HUDEP-2 (cell line): Measurements from ENCODE around the gene LHX2.
A peak's percentile ranks its signal among the peaks of the same experiment; 100 is the strongest.

Experiments
- DNase-seq, 76 experiments: peaks; one replicate each; lab custom pipeline; 2025; ENCODE audit not compliant: unreplicated experiment in 76 of 76; lab: John Stamatoyannopoulos, UW

The LHX2 gene

DNA sequence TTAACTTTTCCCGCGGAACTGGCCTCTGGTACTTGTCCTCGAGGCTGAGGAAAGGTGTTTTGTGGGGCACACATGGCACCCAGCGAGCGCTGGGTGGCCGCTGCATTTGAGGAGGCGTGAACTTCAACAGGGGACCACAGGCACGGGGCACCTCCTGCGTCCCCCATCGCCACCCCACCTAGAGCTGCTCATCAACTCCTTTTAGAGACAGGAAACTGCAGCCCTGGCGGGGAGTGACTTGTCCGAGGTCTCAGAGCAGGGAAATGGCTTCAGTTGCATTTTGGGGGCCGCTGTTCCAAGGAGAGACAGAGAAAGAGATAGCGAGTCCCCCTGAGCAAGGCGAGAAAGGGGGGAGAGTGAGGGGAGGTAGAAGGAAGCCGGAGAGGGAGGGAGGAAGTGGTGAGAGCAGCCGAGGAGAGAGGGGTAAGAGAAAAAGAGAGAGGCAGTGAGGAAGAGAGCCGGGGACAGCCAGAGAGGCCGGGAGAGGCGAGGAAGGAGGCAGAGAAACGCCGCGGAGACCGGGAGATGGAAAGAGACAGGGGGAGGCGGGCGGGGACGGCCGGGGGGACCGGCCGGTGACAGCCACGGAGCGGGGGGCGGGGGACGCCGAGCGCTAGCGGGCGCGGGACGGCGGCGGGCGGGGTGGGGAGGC is 12.5 kb upstream of the LHX2 start:
- no peak for DNase-seq

DNA sequence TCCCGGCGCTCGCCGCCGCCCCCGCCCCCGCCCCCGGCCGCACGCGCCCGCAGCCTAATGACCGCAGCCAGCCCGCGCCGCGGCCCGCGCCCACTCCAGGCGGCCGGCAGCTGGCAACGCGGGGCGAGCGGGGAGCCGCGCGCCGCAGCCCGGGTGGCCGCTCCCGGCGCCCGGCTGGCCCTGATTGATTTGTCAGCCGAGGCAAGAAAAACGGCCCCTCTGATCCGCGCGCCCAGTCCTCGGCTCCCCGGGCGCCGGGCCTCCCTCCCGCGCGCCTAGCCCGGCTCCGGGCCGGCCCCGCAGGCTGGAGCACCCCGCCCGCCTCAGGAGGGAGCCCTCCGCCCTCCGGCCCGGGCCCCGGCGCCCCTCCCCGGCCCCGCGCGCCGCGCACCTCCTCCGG is 11.9 kb upstream of the LHX2 start:
- no peak for DNase-seq

DNA sequence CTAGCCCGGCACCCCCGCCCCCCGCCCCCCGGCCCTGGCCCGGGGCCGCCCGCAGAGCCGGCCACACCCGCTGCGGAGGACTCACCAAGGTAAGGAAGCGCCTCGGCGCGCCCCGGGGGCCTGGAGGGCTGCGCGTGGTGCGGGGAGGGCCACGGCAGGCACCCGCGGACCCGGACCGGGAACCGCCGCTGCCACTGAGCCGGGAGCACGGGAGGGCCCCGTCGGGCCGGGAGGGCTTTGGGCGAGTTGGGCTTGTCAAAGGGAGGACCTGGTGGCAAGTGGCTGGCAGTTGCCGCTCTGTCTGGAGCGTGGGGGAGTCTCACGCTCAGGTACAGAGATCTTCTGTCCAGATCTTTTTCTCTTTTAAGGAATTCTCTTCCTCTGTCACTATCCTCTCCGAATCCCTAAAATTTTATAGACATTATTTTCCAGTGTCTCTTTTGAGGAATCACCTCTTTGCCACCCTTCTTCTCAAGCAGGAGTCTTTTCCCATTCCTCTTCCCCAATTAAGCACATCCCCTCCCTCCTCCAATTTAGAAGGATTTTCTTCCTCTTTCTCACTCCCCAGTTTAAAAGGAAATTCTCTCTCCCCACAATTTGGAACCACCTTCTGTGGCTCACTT is 11.3 kb upstream of the LHX2 start:
- DNase-seq, result no peak

DNA sequence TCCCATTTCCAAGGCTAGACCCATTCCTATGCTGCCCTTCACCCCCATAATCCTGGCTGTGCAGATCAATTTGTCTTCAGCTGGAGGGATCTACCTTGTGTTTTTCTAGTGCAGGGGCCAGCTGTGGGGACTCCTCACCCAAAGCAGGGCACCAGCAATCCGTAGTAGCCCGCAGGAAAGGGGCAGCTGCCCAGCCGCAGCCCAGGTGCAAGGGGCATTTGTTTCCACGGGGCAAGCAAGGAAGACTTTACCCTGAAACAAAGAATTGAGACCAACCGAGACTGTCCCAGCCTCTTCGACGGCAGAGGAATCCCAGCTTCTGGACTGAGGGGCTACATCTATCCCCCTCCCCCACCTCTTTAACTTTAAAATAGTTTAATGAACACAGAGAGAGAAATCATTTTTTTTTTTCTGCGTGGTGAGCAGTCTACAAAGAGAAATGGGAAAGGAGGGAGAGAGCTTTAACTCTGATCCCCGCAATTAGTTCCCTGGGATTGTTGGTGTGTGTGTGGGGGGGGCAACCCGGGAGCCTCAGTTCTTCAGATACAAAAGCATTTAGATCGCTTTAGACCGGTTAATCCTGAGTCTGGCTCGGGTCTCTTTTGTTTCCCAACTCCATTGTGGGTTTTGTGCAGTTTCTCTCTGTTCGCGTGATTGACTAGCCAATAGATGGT is 10.6 kb upstream of the LHX2 start:
- DNase-seq, result no peak

DNA sequence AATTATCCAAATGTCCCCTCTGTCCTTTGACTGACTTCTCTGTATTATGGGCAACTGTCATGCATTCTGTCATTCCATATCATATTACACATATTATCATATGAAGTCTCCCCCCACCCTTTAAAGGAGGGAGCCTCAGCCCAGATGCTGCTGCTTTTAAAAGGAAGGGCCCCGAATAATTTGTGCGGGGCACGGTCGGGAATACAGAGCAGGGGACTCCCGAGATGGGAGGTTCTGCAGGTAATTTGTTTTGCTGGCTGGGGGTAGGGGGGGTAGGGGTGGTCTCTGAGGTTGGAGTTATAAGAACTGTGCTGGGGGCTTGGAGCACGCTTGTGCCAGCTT is 10.1 kb upstream of the LHX2 start:
- DNase-seq, result no peak

DNA sequence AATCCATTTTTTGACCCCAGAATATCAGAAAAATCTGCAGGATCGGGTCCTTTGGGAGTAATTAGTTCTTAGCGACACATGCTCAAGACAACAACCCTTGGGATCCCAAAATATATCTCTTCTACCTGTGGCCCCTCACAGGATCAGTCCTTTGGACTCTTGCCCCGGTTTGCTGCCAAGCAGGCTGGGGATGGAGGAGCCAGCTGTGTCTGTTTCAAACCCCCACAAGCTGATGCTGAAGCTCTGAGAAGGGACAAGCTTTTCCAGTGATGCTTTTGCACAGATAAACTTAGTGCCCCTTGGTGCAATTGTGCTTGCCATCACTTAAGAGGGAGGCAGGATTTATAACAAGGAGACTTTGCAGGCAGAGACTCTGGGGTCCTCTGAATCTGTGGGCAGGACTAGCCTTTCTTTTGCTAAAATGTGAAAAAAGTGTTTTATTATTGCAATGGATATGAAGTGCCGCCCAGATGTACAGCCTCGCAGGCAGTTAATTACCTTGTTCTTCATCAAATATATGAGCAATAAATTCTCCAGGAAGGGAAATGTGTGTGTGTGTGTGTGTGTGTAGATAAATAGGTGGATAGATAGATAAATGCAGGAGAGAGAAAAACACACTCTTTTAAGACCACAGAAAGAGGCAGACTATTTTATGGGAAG is 9.6 kb upstream of the LHX2 start:
- no peak for DNase-seq

DNA sequence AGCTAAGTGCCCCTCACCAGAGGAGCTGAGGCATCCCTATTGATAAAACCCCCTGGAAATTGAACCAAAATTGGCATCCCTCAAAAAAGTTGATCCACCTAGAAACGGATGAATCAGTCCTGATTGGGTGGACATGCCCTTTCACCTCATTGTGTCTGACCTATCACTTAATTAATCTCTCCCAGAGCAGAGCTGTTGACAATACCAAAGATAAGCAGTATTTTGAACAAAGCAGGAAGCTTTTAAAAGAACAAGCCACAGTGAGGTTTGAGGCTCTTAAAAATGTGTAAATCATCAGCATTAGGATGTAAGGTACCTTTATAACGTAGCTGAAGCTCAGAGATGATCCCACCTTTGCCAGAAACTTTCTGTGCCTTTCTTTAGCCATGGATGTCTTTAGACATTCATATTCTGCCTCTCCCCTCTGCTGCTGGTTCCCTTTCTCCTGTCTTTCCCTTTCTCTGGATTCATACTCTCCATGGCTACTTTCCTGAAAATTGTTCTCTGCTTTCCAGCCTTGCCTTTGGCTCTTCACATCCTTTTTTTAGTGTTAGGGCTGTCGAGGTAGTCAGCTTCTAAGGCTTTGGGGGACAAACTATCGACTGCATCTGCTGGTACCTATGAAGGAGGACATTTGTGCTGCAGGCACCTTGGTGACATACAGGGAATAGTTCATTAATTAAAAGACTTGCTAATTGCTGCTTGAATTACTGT is 7.8 kb upstream of the LHX2 start:
- DNase-seq, result no peak

DNA sequence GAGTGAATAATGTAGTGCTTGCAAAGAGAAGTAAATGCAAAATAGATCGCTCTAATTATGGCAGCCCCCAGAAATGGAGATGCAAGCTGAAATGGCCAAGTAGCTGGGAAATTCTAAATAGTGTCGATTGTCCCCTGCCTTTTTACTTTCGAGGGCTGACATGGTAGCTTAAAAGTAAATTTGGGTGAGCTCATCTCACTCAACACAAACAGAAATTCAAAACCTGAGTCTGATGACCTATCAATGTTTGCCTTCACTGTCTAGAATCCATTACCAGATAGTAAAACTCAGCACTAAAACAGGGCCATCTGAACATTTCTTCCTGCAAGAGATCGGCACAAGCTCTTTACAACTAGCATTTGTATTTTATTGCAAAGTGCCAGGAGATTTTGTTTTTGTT is 7.0 kb upstream of the LHX2 start:
- DNase-seq, result no peak

DNA sequence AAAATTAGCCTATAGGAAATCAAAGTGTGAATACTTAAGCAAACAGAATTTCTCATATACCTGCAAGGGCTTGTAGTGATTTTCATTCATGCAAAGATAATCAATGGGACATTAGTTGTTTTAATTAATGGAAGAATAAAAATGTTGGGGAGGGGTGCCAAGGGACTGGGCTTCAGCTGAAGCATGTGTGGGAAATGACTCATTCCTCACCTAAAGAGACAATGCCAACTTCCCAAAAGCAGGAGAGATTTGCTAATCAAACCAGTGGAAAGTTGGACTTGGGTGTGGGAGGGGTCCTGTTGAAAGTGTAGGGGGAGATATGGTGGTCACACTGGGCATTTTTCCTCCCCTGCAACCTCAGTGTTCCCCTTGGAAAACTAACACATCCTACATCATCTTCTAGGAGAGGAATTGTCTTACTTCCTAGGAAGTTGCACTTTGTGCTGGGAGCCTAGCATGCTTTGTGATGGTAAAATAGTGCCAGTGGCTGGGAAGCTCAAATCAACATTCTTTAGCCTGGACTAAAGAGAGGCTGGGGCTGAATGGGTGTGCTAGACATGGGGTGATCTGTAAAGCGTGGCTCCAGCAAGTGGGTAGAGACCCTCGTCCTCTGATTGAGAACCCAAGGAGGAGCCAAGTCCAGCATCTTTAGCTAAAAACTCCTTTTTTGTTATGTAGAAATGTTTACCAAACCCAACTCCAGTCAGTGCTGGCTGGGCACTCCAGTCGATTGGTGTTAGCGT is 6.4 kb upstream of the LHX2 start:
- no peak for DNase-seq

DNA sequence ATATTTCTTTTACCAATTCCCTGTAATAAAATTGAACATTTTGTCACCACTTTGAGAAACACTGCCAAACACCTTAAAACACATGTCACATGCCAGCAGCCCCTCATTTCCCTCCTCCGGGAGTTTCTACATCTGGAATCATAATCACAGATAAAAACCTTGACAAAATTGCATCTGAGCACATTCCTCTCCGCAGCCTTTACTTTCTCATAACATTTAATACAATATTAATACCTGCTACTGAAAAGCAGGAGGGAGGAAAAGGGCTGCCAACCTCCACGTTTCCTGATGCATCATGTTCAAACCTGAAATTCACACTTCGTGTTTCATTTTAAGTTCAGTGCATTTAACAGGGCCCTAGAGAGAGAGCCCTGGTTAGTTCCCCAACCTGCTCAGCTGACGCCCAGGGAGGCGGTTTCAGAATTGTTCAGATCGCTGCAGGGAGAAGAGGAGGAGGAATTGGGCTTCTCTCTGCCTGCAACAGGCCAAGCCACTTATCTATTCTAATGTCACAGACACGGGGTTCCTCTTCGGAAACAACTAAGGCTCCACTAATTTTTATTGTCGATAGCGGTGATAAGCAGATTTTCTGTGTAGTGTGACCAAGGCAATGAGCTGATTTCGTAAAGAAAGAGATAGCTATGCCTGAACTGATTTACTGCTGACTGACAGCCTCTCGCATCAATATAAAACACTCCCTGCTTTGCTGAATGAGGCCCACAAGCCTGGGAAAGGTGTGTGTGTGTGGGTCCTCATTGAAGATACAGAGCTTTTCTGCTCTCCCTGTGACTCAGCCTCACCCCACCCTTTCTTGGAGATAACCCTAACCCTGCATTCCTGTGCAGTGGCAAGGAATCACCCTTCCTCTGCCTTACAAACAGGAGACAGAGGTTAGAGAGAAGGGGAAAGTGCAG is 4.9 kb upstream of the LHX2 start:
- no peak for DNase-seq

DNA sequence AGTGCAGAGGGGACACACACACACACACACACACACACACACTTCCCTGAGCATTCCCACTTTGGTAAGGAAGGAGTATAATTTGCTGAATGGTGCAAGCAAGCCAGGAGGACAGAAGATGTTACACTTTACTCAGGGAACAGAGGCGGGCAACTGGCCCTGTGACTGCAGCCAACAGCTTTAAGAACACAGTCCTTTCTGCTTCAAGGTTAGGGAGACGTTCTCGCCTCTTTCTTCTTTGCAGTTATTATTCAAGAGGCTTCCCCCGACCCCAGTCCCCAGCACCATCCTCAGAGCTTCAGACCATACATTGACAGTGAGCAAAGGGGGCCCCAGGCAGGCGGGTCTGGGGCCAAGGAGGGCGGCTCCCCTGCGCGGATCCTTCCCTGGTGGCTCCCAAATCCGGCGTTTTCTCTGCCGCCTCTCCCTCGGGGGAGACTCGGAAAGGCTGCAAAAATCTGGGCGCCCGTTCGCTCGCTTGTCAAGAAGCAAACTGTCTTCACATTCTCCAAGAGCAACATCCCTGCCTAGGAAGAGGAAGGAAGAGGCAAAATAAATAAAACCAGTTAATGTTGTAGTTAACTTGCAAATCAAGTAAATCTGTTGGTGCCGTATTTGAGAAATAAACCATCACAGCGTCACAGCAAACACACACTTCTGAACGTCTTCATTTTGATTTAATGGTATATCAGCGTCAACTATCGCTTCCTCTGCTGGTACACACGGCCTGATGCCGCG is 3.8 kb upstream of the LHX2 start:
- DNase-seq, result no peak

DNA sequence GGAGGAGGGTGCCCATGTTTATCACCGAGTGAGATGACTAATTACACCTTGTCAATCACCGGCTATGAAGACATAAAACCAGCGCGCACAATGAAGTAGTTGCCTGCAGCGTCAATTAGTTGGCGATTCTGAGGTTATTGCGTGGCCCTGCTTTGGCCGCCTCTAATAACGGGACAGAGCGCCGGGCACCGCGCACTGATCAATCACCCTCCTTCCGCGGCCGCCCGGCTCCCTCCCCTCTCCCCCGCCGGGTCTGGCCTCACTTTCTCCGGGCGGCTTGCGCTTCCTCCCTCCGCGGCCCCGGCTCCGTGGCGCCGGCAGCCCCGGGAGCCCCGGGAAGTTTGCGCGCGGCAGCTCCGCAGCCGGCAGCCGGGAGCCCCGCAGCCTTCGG is 3.3 kb upstream of the LHX2 start:
- no peak for DNase-seq

DNA sequence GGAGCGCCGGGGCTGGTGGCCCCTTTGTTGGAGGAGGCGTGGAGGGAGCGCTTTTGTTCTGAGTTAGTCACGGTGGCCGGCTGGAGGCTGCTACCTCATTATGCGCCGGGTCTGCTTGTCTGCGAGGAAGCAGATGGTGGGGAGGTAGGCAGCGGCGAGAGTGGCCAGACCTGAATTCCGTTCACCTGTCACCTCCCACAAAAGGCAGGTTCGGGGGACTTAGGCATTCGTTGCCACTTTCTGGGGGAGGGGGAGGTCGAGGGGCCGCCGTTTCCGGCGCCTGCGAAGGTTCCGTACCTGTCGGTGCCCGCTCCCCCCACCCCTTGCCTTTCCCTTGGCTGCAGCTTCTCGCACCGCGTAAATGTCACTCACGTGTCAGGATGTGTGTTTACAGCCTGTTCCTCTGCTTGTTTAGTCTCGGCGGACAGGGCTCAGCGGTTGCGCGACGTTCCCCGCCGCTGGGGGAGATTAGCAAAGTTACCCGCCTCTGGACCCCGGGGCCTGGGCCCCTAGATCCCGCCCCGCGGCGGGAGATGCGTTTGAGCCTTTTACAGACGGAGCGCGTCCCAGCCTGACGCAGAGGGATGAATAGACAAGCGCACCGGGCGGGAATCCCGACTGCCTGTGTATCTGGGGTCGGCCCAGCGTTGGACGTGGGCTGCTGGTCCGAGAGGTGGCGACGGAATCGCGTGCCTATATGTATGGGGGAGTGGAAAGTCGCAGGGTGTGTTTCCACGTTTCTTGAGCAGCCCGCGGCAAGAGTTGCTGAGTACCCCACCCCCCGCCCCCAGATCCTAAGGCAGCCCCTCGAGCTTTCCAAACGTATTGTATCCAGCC is 2.7 kb upstream of the LHX2 start:
- no peak for DNase-seq

DNA sequence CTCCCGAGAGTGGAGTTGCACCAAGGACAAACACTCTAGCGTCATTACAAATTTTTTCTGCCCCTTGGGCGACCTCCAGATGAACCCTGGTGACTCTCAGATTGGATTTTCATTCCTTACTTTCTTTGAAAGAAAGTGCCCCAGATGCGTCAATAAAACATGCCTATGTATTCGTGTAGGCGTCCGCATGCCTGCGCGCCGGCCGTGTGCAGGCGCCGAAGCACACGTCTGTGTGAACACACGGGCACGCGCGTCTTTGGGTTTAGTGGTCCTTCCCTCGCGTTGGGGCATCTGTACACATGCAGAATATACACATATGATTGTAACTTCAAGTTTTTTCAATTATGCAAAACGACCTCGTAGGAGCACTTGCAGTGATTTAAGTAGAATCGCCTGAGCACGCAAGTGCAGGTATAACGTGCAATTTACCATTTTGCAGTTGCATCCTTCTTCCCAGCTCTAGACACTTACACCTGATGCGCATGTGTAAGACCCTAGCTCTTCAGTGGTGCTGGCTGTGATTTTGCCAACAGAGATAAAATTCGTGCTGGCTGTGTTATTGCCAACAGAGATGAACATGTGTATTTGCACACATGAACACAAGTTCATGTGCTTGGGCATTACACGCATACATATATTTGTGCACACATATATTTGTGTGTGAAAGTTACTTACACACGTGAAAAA is 1.9 kb upstream of the LHX2 start:
- DNase-seq, result no peak

DNA sequence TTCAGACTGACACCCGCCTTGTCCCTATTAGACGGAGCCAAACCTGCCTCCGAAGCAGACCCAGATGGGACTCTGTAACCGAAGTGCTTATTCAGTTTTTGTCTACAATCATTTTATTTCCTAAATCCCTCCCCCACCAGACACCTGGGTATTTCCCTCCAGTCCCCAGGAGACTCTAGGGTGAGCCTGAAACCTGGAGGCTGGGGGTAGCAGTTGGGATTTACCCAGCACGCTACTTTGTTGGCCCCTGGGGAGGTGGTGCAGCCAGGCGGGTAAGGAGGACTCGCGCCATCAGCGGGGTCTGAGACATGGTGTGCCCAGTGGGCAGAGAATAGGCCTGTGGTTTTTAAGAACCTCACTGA is 1.3 kb upstream of the LHX2 start:
- DNase-seq, result no peak

DNA sequence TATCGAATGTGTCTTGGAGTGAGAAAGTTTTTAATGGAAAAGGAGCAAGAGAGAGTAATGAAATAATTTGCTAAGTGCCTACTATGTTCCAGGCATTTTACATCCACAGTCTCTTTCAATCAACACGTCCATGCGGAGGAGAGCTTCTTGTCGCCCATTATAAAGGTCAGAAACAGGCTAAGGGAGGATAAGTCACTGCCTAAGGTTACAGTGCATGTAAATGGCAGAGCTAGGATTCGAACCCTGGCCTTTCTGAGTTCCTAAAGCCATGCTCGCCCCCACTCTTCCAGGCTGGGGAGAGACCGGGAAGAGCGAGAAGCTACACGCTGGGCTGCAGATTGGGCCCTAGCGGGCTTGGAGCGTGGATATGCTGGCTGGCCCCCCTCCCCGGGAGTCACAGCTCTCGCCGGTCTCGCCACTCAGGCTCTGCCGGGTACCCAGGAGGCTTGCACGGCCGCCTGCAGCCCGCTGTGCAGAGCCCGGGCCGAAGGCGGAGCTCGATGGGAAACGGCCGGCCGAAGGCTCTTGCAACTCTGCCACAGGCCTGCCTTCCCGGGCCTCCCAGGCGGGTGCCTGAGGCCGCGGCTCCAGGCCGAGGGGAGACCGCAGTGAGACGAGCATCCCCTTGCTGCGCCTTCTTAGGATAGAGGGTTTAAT is 775 bp upstream of the LHX2 start:
- DNase-seq, result peak in 1 of 76 experiments; percentile 14
